AG09309 (cell line): Measurements from ENCODE around the gene MAP2K5.

Source experiments
- DNase-seq: peaks from one replicate; pipeline ENCODE4 v3.0.0-alpha.2; 2010; ENCODE audit warnings: low read depth
- H3K4me3 ChIP-seq: 2 replicates; pipeline ENCODE4 v1.5.1; 2011; ENCODE audit warnings: mild to moderate bottlenecking, low read depth, low read length, moderate library complexity; ENCODE audit not compliant: control insufficient read depth
- CTCF ChIP-seq: IDR thresholded peaks from 2 replicates; pipeline ENCODE4 v1.5.1; 2011; ENCODE audit warnings: mild to moderate bottlenecking, low read depth, low read length, inconsistent platforms; ENCODE audit not compliant: insufficient read depth, control insufficient read depth; ENCODE audit errors: missing control alignments

The MAP2K5 gene

DNA sequence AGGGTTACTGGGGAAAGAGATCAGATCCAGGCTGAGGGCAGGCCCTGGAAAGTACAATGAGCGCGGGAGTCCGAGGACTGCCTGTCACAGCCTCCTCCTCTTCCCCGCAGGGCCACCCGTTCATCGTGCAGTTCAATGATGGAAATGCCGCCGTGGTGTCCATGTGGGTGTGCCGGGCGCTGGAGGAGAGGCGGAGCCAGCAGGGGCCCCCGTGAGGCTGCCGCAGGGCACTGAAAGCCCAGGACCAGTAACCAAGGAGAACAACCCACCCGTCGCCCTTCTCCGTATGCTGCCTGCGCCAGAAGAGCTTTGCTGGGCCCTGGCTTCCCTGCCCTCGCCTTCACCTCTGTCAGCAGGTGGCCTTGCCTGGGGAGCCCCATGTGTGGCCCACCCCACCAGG lies 264.0 kb downstream of the MAP2K5 start:
- DNase-seq: no peak
- no peak overlapping the region for H3K4me3 ChIP-seq
- no peak for TF ChIP-seq CTCF

GRCh38 chr15:67807141-67807540 lies 264.6 kb downstream of the MAP2K5 start:
- no peak overlapping the region for H3K4me3 ChIP-seq
- DNase-seq: no peak
- no peak for TF ChIP-seq CTCF

DNA sequence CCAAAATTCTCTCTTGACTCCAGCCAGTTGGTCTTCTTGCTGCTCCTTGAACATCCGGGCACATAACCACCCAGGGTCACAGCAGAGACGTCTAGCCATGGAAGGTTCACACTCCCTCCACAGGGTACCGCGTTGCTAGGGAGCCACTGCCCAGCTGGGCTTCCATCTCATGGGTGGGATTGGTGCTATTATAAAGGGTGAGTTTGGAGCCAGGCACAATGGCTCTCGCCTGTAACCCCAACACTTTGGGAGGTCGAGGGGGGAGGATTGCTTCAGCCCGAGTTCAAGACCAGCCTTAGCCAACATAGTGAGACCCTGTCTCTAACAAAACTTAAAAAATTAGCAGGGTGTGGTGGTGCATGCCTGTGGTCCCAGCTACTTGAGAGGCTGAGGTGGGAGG lies 265.3 kb downstream of the MAP2K5 start:
- TF ChIP-seq CTCF: no peak
- H3K4me3 ChIP-seq: no peak overlapping the region
- DNase-seq: no peak

GRCh38 chr15:67808821-67809220 lies 266.3 kb downstream of the MAP2K5 start:
- DNase-seq: no peak
- TF ChIP-seq CTCF: no peak
- no peak overlapping the region for H3K4me3 ChIP-seq

DNA sequence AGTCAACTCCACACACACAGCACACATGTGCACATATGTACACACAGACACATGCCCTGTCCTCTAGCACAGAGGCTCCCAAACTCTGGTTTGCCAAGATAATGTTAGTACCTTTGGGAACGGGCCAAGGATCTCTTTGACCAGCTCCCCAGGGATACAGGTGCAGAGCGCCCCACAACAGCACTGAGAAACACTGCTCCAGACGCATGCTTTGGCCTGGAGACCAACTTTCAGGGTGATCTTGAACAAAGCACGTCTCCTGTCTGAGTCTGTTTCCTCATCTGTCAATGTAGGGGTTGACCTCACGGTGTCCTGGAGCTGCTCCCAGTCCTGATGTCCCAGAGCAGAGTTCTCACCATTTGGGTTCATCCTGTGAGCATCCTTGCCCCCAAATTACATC lies 266.9 kb downstream of the MAP2K5 start:
- no peak for TF ChIP-seq CTCF
- DNase-seq: no peak
- no peak overlapping the region for H3K4me3 ChIP-seq

DNA sequence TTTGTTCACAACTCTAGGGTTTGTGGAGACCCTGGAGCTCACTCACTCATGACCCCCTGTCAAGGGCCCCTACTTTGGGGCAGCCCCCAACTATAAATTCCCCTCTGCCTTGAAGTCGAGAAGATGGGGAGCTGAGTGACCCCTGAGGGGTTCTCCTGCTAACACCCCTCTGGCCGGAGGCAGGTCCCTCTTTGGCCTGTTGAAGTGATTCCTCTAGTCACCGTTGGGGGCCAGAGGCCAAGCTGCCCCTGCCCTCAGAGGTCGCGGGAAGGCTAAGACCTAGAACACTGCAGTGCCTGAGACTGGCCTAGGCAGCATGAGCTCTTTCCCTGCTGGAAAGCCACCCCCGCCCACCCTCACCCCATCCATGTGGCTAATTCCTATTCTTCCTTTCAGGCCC lies 267.4 kb downstream of the MAP2K5 start:
- no peak for TF ChIP-seq CTCF
- no peak for DNase-seq
- H3K4me3 ChIP-seq: no peak overlapping the region

DNA sequence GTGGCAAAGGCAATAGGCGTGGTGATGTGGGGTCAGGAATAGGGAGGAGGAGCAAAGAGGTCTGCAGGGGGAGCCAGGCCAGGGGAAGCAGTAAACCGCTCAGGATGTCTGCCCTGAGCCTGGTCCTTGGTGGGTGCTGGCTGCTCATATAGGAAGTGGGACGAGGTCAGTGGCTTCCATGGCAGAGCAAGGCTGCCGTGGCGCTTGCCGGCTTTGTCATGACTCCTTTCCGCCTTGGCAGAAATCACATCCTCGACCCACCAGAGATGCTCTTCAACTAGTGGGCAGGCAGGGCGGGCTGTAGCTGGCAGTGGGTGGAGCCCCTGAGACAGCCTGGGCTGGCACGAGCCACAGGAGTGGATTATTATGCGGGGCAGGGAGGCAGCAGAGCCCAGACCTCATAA lies 269.7 kb downstream of the MAP2K5 start:
- no peak for DNase-seq
- no peak overlapping the region for H3K4me3 ChIP-seq
- no peak for TF ChIP-seq CTCF
